Measurements from ENCODE around the gene WDR70.
"Not testable (repeated sequence)": the region's sequence is repeated elsewhere in the genome, so short reads cannot be mapped to it uniquely, and the experiment has no call there.

The WDR70 gene

GRCh38 chr5:37448941-37449340 is 69.8 kb downstream of the WDR70 start:
- Histone ChIP-seq H2BK15ac (ENCODE audit: low read length) (no peak overlapping the region), H3K4me3 (ENCODE audit: low read length in 2 of 2) (no peak overlapping the region), H3K36me3 (replicated peaks in 1 of 2; ENCODE audit: control insufficient read depth in 2 of 2, insufficient read depth in 2 of 2, low read length in 2 of 2) (peaks cover 0 to 12% of the 10 kb centered on the region in 2 donors), H3K9me3 (replicated peaks in 1 of 2; ENCODE audit: control insufficient read depth in 2 of 2, insufficient read depth in 1 of 2, low read depth in 1 of 2, low read length in 2 of 2) (no peaks in the 10 kb centered on the region), H3K79me1 (ENCODE audit: low read depth, low read length) (no peaks in the 10 kb centered on the region), H2BK5ac (ENCODE audit: low read length) (no peak overlapping the region), H3K27me3 (ENCODE audit: control insufficient read depth in 3 of 3, insufficient read depth in 3 of 3, low read depth in 1 of 3, low read length in 3 of 3) (no peaks in the 10 kb centered on the region), H3K23ac (ENCODE audit: low read depth, low read length, poor library complexity) (no peak overlapping the region), H4K8ac (ENCODE audit: low read depth, low read length) (no peak overlapping the region), H2AK5ac (ENCODE audit: low read depth, low read length) (no peak overlapping the region), H3K27ac (replicated peaks; ENCODE audit: low read length) (no peak overlapping the region), H3K9ac (ENCODE audit: low read depth, low read length, poor library complexity) (no peak overlapping the region), H4K91ac (ENCODE audit: low read depth, low read length, poor library complexity) (no peak overlapping the region), H2AFZ (ENCODE audit: low read length) (no peak overlapping the region), H2BK12ac (ENCODE audit: low read length) (no peak overlapping the region), H3K4me1 (ENCODE audit: control insufficient read depth in 2 of 2, insufficient read depth in 1 of 2, low read depth in 1 of 2, low read length in 2 of 2) (no peaks in the 10 kb centered on the region), H3K4me2 (ENCODE audit: insufficient read depth, low read length, poor library complexity, severe bottlenecking) (no peak overlapping the region), H3K4ac (ENCODE audit: low read length) (no peak overlapping the region), H2BK120ac (ENCODE audit: low read depth, low read length) (no peak overlapping the region), H3K18ac (ENCODE audit: low read length) (no peak overlapping the region), H3K14ac (ENCODE audit: low read length) (no peak overlapping the region)
- WGBS, 2 donors (ENCODE audit: extremely low coverage in 2 of 2, insufficient read length in 2 of 2, insufficient replicate concordance in 1 of 2) = no CpG with 5 or more reads among the region's 6 CpGs
- DNase-seq (ENCODE audit: low spot score) = no peak

- H4K8ac ChIP-seq (ENCODE audit: low read depth, low read length); H3K23ac ChIP-seq (ENCODE audit: low read depth, low read length, poor library complexity); H3K27ac ChIP-seq (replicated peaks; ENCODE audit: low read length); H3K4ac ChIP-seq (ENCODE audit: low read length); H3K18ac ChIP-seq (ENCODE audit: low read length); H3K9ac ChIP-seq (ENCODE audit: low read depth, low read length, poor library complexity); H4K91ac ChIP-seq (ENCODE audit: low read depth, low read length, poor library complexity); H3K14ac ChIP-seq (ENCODE audit: low read length); H3K4me3 ChIP-seq (ENCODE audit: low read length in 2 of 2); H3K4me1 ChIP-seq (ENCODE audit: control insufficient read depth in 2 of 2, insufficient read depth in 1 of 2, low read depth in 1 of 2, low read length in 2 of 2); H2AK5ac ChIP-seq (ENCODE audit: low read depth, low read length); H2BK5ac ChIP-seq (ENCODE audit: low read length); H2AFZ ChIP-seq (ENCODE audit: low read length); H2BK120ac ChIP-seq (ENCODE audit: low read depth, low read length); H3K4me2 ChIP-seq (ENCODE audit: insufficient read depth, low read length, poor library complexity, severe bottlenecking); H2BK12ac ChIP-seq (ENCODE audit: low read length); H2BK15ac ChIP-seq (ENCODE audit: low read length); H3K27me3 ChIP-seq (ENCODE audit: control insufficient read depth in 3 of 3, insufficient read depth in 3 of 3, low read depth in 1 of 3, low read length in 3 of 3); H3K36me3 ChIP-seq (replicated peaks in 1 of 2; ENCODE audit: control insufficient read depth in 2 of 2, insufficient read depth in 2 of 2, low read length in 2 of 2); DNase-seq (ENCODE audit: low spot score); H3K79me1 ChIP-seq (ENCODE audit: low read depth, low read length); H3K9me3 ChIP-seq (replicated peaks in 1 of 2; ENCODE audit: control insufficient read depth in 2 of 2, insufficient read depth in 1 of 2, low read depth in 1 of 2, low read length in 2 of 2): not testable (repeated sequence)
- no CpG with 5 or more reads among the region's 3 CpGs for WGBS, 2 donors (ENCODE audit: extremely low coverage in 2 of 2, insufficient read length in 2 of 2, insufficient replicate concordance in 1 of 2)
Measured at GRCh38 chr5:37451991-37452390, 72.9 kb downstream of the WDR70 start.

- H3K14ac ChIP-seq (ENCODE audit: low read length); H3K27me3 ChIP-seq (ENCODE audit: control insufficient read depth in 3 of 3, insufficient read depth in 3 of 3, low read depth in 1 of 3, low read length in 3 of 3); H4K91ac ChIP-seq (ENCODE audit: low read depth, low read length, poor library complexity); H2BK12ac ChIP-seq (ENCODE audit: low read length); H2BK120ac ChIP-seq (ENCODE audit: low read depth, low read length); H4K8ac ChIP-seq (ENCODE audit: low read depth, low read length); H3K36me3 ChIP-seq (replicated peaks in 1 of 2; ENCODE audit: control insufficient read depth in 2 of 2, insufficient read depth in 2 of 2, low read length in 2 of 2); H3K9me3 ChIP-seq (replicated peaks in 1 of 2; ENCODE audit: control insufficient read depth in 2 of 2, insufficient read depth in 1 of 2, low read depth in 1 of 2, low read length in 2 of 2); H3K27ac ChIP-seq (replicated peaks; ENCODE audit: low read length); H3K4me2 ChIP-seq (ENCODE audit: insufficient read depth, low read length, poor library complexity, severe bottlenecking); H2BK5ac ChIP-seq (ENCODE audit: low read length); H3K4ac ChIP-seq (ENCODE audit: low read length); H3K23ac ChIP-seq (ENCODE audit: low read depth, low read length, poor library complexity); H2BK15ac ChIP-seq (ENCODE audit: low read length); H3K79me1 ChIP-seq (ENCODE audit: low read depth, low read length); H2AK5ac ChIP-seq (ENCODE audit: low read depth, low read length); DNase-seq (ENCODE audit: low spot score); H2AFZ ChIP-seq (ENCODE audit: low read length); H3K18ac ChIP-seq (ENCODE audit: low read length); H3K4me1 ChIP-seq (ENCODE audit: control insufficient read depth in 2 of 2, insufficient read depth in 1 of 2, low read depth in 1 of 2, low read length in 2 of 2); H3K4me3 ChIP-seq (ENCODE audit: low read length in 2 of 2); H3K9ac ChIP-seq (ENCODE audit: low read depth, low read length, poor library complexity): not testable (repeated sequence)
- WGBS, 2 donors (ENCODE audit: extremely low coverage in 2 of 2, insufficient read length in 2 of 2, insufficient replicate concordance in 1 of 2) = no CpG with 5 or more reads among the region's 7 CpGs
Measured at GRCh38 chr5:37453252-37453651, 74.1 kb downstream of the WDR70 start.

GRCh38 chr5:37454402-37455055 is 75.4 kb downstream of the WDR70 start:
- H3K27ac ChIP-seq (replicated peaks; ENCODE audit: low read length); H4K91ac ChIP-seq (ENCODE audit: low read depth, low read length, poor library complexity); DNase-seq (ENCODE audit: low spot score); H3K4me1 ChIP-seq (ENCODE audit: control insufficient read depth in 2 of 2, insufficient read depth in 1 of 2, low read depth in 1 of 2, low read length in 2 of 2); H3K4me2 ChIP-seq (ENCODE audit: insufficient read depth, low read length, poor library complexity, severe bottlenecking); H4K8ac ChIP-seq (ENCODE audit: low read depth, low read length); H2AFZ ChIP-seq (ENCODE audit: low read length); H3K9ac ChIP-seq (ENCODE audit: low read depth, low read length, poor library complexity); H2AK5ac ChIP-seq (ENCODE audit: low read depth, low read length); H3K79me1 ChIP-seq (ENCODE audit: low read depth, low read length); H2BK12ac ChIP-seq (ENCODE audit: low read length); H3K23ac ChIP-seq (ENCODE audit: low read depth, low read length, poor library complexity); H2BK15ac ChIP-seq (ENCODE audit: low read length); H3K9me3 ChIP-seq (replicated peaks in 1 of 2; ENCODE audit: control insufficient read depth in 2 of 2, insufficient read depth in 1 of 2, low read depth in 1 of 2, low read length in 2 of 2); H3K18ac ChIP-seq (ENCODE audit: low read length); H2BK120ac ChIP-seq (ENCODE audit: low read depth, low read length); H3K36me3 ChIP-seq (replicated peaks in 1 of 2; ENCODE audit: control insufficient read depth in 2 of 2, insufficient read depth in 2 of 2, low read length in 2 of 2); H3K14ac ChIP-seq (ENCODE audit: low read length); H3K4me3 ChIP-seq (ENCODE audit: low read length in 2 of 2); H3K4ac ChIP-seq (ENCODE audit: low read length); H2BK5ac ChIP-seq (ENCODE audit: low read length); H3K27me3 ChIP-seq (ENCODE audit: control insufficient read depth in 3 of 3, insufficient read depth in 3 of 3, low read depth in 1 of 3, low read length in 3 of 3): not testable (repeated sequence)
- no CpG with 5 or more reads among the region's 1 CpG for WGBS, 2 donors (ENCODE audit: extremely low coverage in 2 of 2, insufficient read length in 2 of 2, insufficient replicate concordance in 1 of 2)

All from neuronal stem cell (in vitro differentiated cells).